NCI-H187 treated with DMSO at 0.1 percent for 48 hours (cell line): Measurements from ENCODE around the gene KIAA1328.

Experiments used
- DNase-seq: peaks from one replicate; lab custom pipeline; 2025; lab: John Stamatoyannopoulos, UW

The KIAA1328 gene

GRCh38 chr18:37252854-37253393 is 424.0 kb downstream of the KIAA1328 start:
- no peak for DNase-seq

DNA sequence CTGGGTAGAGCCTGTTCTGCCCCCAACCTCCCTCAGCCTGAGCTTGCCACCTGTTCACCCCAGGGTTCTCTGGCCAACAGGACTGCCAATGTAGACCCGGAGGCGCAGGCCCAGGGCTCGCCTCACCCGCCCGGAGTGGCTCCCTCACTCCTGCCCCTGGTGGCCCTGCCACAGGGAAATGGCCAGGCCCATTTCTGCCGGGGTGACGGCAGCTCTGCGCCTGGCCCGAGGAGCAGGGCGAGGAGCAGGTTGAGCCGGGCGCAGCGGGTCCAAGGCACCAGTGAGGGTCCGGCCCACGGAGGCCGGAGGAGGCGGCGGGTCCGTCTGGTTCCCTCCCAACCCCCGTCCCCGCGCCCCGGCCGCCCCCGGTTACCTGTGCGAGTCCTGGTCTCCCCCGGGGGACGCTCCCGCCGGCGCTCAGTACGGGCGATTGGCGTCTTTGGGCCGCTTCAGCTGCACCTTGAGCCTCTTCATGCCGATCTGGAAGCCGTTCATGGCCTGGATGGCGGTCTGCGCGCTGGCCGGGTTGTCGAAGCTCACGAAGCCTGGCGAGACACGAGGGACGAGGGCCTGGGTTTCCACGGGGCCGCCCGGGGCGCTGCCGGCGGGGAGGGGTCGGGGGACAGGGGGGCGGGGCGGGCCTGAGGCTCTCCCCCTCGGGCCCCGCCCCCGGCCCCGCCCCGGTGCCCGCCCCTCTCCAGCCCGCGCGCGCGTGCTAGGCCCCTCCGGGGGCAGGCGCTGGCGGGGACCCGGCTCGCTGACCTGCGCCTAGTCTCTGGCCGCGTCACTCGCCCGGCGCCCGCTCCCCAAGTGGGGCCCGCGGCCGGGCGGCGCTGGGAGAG is 424.7 kb downstream of the KIAA1328 start:
- no peak for DNase-seq

DNA sequence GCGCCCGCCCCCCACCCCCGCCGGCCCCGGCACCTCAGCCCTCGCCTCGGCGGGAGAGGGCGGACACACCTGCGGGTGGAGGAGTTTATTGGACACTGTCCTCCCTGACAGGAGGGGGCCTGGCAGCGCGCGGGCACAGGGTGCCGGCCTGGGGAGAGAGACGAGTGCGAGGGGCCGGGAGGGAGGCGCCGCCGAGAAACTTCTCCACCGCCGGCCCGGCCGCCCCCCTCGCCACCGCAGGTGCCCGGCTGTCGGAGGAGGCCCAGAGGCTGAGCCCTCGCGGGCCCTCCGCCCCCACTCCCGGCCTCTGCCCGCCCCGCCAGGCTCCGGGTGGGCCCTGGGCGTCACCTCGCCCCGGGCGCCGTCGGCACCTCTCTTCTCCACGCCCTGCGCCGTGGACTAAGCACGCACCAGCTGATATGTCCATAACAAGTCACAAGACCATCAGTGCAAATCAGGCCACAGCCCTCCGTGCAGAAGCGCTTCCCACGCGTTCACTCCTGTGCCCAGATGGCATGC is 425.4 kb downstream of the KIAA1328 start:
- no peak for DNase-seq

DNA sequence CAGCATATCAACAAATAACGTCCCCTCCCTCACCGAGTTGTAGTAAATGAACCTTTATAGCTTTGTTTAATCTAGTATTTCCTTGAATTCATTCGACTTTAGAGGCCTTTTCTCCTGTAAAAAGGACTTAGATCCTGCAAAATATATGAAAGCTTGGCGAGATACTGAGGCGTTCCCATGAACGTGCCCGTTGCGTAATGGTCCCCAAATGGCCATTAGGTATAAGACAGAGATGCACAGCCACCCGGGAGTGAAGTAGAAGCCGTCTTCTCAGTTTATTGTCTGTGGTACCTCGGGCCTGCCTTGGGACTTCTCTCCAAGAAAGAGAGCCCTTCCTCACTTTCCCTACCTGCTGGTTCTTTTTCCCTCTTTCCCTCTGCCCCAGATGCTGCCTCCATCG is 426.0 kb downstream of the KIAA1328 start:
- DNase-seq = no peak

GRCh38 chr18:37258131-37258530 is 429.2 kb downstream of the KIAA1328 start:
- no peak for DNase-seq

DNA sequence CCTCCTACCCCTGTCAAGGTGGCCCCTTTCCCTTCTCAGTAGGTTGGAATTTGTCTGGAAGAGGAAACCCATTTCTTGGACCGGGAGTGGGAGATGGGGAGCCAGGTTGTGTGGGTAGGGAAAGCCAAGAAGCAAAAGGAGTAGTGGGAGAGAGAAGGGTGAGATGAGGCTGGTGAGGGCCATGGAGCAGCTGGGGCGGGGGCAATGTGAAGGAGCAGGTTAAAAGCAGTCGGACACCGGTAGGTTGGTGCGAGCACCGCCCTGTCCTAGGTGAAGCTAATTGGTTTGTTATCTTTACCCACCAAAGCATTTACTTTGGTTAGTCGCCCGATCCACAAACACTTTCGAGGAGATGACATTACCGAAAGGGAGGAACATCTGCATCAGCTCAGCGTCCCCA is 429.9 kb downstream of the KIAA1328 start:
- DNase-seq = no peak

- DNase-seq = no peak
Observed at GRCh38 chr18:37259711-37260110, 430.8 kb downstream of the KIAA1328 start.

GRCh38 chr18:37260367-37261093 is 431.6 kb downstream of the KIAA1328 start:
- no peak for DNase-seq

DNA sequence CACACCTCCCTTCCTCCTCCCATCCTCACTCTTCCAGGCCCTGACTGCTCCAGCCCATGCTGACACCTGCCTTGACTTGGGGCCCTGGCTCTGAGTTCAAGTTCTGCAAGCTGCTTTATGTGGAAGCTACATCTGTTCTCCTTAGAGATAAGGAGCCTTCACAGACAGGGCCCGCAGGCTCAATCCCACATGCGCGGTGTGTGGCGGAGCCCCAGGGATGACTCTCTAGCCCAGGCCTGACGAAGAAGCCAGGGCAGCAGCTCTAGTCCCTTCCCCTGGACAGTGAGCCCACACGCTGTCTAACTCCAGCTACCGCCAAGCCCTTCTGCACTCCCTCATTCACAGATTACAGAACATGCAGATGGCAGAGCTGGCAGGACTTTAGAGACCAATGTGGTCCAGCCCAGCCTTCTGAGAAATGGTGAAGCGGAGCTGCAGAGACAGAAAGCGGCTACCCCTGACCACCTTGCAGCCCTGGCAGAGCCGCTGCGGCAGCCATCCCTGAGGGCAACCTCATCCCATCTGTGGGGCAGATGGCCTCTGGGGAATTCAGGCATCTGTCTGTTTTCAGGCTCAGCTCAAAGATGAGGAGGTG is 432.4 kb downstream of the KIAA1328 start:
- DNase-seq = no peak

- DNase-seq = no peak
Observed at GRCh38 chr18:37261988-37262387, 433.1 kb downstream of the KIAA1328 start.

GRCh38 chr18:37264956-37265355 is 436.0 kb downstream of the KIAA1328 start:
- no peak for DNase-seq

DNA sequence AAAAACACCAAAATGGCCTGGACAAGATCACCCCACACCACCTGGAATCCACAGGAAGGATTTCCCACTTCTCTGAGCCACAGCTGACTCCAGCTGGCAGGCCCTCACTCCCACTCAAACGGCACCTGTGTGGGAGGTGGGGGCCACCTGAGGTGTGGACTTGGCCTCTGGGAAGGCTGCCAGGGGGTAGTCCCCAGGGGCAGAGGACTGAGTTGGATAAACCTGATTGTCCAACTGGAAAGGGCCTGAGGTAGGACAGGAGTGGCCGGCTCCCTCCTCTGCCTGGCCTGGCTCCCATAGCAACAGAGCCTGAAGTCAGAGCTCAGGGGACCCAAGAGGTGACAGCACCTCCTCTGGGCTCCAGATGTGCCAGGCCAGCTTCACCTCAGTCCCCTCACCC is 436.5 kb downstream of the KIAA1328 start:
- no peak for DNase-seq

- DNase-seq = no peak
Observed at GRCh38 chr18:37266290-37266689, 437.4 kb downstream of the KIAA1328 start.

DNA sequence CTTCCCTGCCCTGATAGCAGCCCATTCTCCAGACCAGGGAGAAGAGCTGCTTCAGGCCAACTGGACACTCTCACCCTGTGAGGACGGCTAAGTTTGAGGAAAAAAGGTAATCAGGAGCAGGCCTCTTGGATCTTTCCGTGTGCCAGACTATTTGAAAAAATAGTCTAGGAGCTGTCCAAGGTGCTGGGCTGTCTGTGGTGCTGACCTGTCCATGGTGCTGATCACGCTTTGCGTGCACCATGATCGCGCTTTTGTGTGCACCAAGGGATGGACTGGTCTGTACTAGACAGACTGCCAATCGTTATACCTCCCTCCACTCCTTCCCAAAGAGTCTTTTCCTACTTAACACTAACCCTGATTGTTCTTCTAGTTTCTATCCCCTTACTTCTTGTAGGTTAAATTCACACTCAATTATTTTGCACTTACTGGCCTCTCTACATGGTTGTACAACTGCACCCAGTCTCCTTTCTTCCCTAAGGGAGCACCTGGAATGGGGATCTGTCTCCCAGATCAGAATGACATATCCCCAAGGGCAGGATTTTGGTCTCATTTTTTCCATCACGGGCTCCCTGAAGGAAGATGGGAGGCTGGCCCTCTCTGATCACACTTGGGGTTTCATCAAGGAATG is 441.2 kb downstream of the KIAA1328 start:
- DNase-seq = no peak

GRCh38 chr18:37270666-37271052 is 441.7 kb downstream of the KIAA1328 start:
- no peak for DNase-seq

GRCh38 chr18:37272226-37272625 is 443.3 kb downstream of the KIAA1328 start:
- no peak for DNase-seq

GRCh38 chr18:37272841-37273240 is 443.9 kb downstream of the KIAA1328 start:
- DNase-seq = no peak

- no peak for DNase-seq
Observed at GRCh38 chr18:37274309-37275236, 445.6 kb downstream of the KIAA1328 start.

GRCh38 chr18:37275237-37275741 is 446.4 kb downstream of the KIAA1328 start:
- DNase-seq = no peak

GRCh38 chr18:37276111-37276890 is 447.4 kb downstream of the KIAA1328 start:
- DNase-seq = no peak
